ENCODE data around the gene BAZ1A.
A peak's percentile ranks its signal among the peaks of the same experiment; 100 is the strongest.

Gene BAZ1A

DNA sequence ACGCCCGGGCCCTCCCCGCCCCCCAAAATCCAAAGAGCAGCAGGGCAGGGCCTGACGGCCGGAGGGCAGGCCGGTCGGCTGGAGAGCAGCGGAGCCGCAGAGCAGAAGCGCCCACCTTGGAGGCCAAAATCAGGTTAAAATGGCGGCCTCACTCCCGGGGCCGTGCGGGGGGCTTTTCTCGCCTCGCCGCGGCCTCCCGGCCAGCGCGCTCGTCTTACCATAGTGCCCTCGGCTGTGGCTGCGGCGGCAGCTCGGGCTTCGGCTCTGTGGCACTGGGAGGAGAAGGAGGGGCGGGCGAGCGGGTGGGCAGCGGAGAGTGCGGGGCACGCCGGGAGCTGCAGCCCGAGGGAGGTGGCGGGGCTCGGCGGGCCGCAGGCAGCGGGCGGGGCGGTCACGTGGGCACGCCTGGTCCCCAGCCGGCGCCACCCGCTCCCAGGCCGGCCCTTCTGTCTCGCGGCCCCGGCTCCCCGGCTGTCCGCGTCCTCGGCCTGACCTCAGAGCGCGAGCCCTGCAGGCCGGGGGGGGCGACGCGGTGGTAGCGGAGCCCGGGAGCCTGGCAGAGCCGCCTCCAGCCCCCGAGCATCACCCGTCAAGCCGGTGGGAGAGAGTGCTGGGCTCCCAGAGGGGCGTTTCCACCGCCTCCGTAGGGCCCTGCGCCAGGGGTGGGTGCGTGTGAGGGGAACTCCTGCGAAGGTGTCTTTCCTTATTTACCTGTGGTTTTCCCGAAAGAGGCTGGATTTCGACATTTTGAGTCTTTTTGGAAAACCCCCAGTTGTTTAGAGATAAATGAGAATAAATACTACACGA, 160.6 kb downstream of the BAZ1A start, which contains the start of gene CFL2:
TSS of gene CFL2 (minus strand) at position 274 of the 807 bp plus-strand sequence. CDS start at position 221, 53 bp downstream.
- no peak within 1 kb of the TSS for H3K23ac ChIP-seq (ENCODE audit: low read length in 2 of 2)
- H3K79me1 ChIP-seq (replicated peaks; ENCODE audit: low read length, poor library complexity, severe bottlenecking) = no peaks in the 10 kb centered on the region
- H3K9ac ChIP-seq (ENCODE audit: low read length) = peak within 1 kb of the TSS; percentile 98
- H3K4ac ChIP-seq (ENCODE audit: low read depth in 1 of 2, low read length in 2 of 2) = peak within 1 kb of the TSS; percentile 7 to 95
- H2BK12ac ChIP-seq (ENCODE audit: low read length in 2 of 2) = peak within 1 kb of the TSS in 1 of 2 experiments; percentile 21
- H3K9me3 ChIP-seq (ENCODE audit: control insufficient read depth, low read length) = no peaks in the 10 kb centered on the region
- peak within 1 kb of the TSS; percentile 61 for H4K91ac ChIP-seq (ENCODE audit: low read length)
- H3K27ac ChIP-seq (ENCODE audit: low read length, poor library complexity, severe bottlenecking) = peak within 1 kb of the TSS; percentile 89
- H3K4me2 ChIP-seq (ENCODE audit: low read length, poor library complexity, severe bottlenecking) = peak within 1 kb of the TSS; percentile 82
- H2BK5ac ChIP-seq (ENCODE audit: low read depth, low read length, poor library complexity, severe bottlenecking) = peak within 1 kb of the TSS; percentile 39
- H3K18ac ChIP-seq (ENCODE audit: low read depth in 1 of 2, low read length in 2 of 2) = peak within 1 kb of the TSS; percentile 79 to 99
- H2AFZ ChIP-seq (ENCODE audit: low read depth, low read length) = peak within 1 kb of the TSS; percentile 91
- H4K8ac ChIP-seq (ENCODE audit: low read length) = peak within 1 kb of the TSS; percentile 91
- DNase-seq = peak; percentile 81
- H2AK5ac ChIP-seq (ENCODE audit: low read length, severe bottlenecking) = no peak within 1 kb of the TSS
- H3K36me3 ChIP-seq (ENCODE audit: control insufficient read depth in 1 of 2, insufficient read depth in 2 of 2, low read depth in 1 of 2, low read length in 2 of 2) = peaks cover 0 to 25% of the 10 kb centered on the region in 2 experiments
- WGBS = under 1% methylated on average over 37 of the region's 76 CpGs
- H3K4me3 ChIP-seq (ENCODE audit: insufficient read depth in 1 of 2, low read depth in 1 of 2, low read length in 2 of 2) = peak within 1 kb of the TSS; percentile 84 to 88
- peak within 1 kb of the TSS; percentile 84 to 92 for H3K14ac ChIP-seq (ENCODE audit: low read length in 2 of 2)
- H2BK15ac ChIP-seq (ENCODE audit: low read depth, poor library complexity, severe bottlenecking) = no peak within 1 kb of the TSS
- no peaks in the 10 kb centered on the region for H3K27me3 ChIP-seq (ENCODE audit: control insufficient read depth in 1 of 2, insufficient read depth in 1 of 2, low read length in 2 of 2)
- H3K4me1 ChIP-seq (ENCODE audit: control insufficient read depth, insufficient read depth, low read depth, low read length) = peaks cover 1% of the 10 kb centered on the region
- H2BK120ac ChIP-seq (ENCODE audit: low read depth, low read length) = peak within 1 kb of the TSS; percentile 97

DNA sequence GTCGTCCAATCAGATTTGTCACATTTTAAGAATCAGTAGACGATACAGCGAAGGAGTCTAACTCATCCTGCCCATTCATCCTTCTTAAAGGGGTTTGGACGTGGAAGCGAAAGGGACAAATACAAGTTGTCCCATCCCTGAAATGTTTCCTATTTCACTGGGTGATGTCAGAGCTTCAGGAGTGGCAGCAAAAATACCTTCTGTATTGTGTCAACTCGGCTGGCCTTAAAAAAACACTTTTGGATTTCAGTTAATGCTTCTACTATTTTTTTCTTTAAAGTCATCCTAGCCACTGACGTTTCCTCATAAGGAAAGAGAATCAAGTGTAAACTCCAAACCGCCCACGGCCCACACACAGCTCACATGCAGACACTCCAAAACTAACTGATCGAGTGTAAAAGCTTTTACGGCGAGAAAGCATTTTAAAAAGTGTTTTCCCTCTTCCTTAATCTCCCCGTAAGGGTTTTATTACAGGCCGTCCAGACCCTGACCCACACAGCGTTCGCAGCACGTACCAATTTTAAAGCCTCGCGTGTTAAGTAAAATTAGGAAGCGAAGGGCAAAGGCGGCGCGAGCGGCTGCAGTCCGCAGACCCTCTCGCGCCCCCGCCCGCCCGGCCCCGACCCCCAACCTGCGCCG, 161.4 kb downstream of the BAZ1A start:
- H3K79me1 ChIP-seq (replicated peaks; ENCODE audit: low read length, poor library complexity, severe bottlenecking) = no peaks in the 10 kb centered on the region
- DNase-seq = peak; percentile 85
- no peak overlapping the region for H4K8ac ChIP-seq (ENCODE audit: low read length)
- H3K4me1 ChIP-seq (ENCODE audit: control insufficient read depth, insufficient read depth, low read depth, low read length) = no peaks in the 10 kb centered on the region
- H4K91ac ChIP-seq (ENCODE audit: low read length) = no peak overlapping the region
- peak overlapping the region; percentile 98 for H3K9ac ChIP-seq (ENCODE audit: low read length)
- H3K36me3 ChIP-seq (ENCODE audit: control insufficient read depth in 1 of 2, insufficient read depth in 2 of 2, low read depth in 1 of 2, low read length in 2 of 2) = peaks cover 3 to 28% of the 10 kb centered on the region in 2 experiments
- H3K9me3 ChIP-seq (ENCODE audit: control insufficient read depth, low read length) = no peaks in the 10 kb centered on the region
- H3K4me2 ChIP-seq (ENCODE audit: low read length, poor library complexity, severe bottlenecking) = peak overlapping the region; percentile 78
- 0% methylated on average over 22 of the region's 33 CpGs for WGBS
- H3K27me3 ChIP-seq (ENCODE audit: control insufficient read depth in 1 of 2, insufficient read depth in 1 of 2, low read length in 2 of 2) = no peaks in the 10 kb centered on the region
- H2BK120ac ChIP-seq (ENCODE audit: low read depth, low read length) = peak overlapping the region; percentile 97
- no peak overlapping the region for H2BK15ac ChIP-seq (ENCODE audit: low read depth, poor library complexity, severe bottlenecking)
- peak overlapping the region in 1 of 2 experiments; percentile 95 for H3K4ac ChIP-seq (ENCODE audit: low read depth in 1 of 2, low read length in 2 of 2)
- H3K18ac ChIP-seq (ENCODE audit: low read depth in 1 of 2, low read length in 2 of 2) = peak overlapping the region; percentile 79 to 99
- H3K14ac ChIP-seq (ENCODE audit: low read length in 2 of 2) = peak overlapping the region in 1 of 2 experiments; percentile 92
- H3K27ac ChIP-seq (ENCODE audit: low read length, poor library complexity, severe bottlenecking) = peak overlapping the region; percentile 89
- no peak overlapping the region for H2AK5ac ChIP-seq (ENCODE audit: low read length, severe bottlenecking)
- H2BK5ac ChIP-seq (ENCODE audit: low read depth, low read length, poor library complexity, severe bottlenecking) = no peak overlapping the region
- peak overlapping the region; percentile 84 to 88 for H3K4me3 ChIP-seq (ENCODE audit: insufficient read depth in 1 of 2, low read depth in 1 of 2, low read length in 2 of 2)
- H3K23ac ChIP-seq (ENCODE audit: low read length in 2 of 2) = no peak overlapping the region
- no peak overlapping the region for H2AFZ ChIP-seq (ENCODE audit: low read depth, low read length)
- H2BK12ac ChIP-seq (ENCODE audit: low read length in 2 of 2) = no peak overlapping the region

DNA sequence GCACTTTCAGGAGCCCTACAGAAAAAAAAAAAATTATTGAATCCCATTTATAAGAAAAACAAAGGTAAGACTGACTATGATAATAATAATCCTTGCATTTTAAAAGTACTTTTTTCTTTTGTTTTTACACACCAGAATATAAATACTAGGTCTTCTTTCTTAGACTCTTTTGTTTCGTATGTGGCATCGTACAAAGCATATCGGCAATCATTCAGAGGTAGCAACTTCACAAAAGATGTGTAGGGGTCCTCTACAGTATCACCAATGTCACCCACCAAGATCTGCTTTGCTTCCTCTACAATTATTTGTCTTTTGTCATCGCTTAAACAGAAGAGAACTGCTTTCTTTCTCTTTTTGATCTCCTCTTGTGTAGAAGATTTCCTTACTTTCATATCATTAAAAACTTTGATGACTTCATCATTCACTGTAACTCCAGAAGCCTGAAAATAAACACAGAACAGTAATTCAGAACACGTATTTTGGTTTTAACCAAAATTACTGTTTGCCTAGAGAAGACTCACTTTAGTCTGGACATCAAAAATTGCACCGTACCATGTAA, 162.0 kb downstream of the BAZ1A start:
- H3K36me3 ChIP-seq (ENCODE audit: control insufficient read depth in 1 of 2, insufficient read depth in 2 of 2, low read depth in 1 of 2, low read length in 2 of 2) = peaks cover 3 to 28% of the 10 kb centered on the region in 2 experiments
- H3K4me3 ChIP-seq (ENCODE audit: insufficient read depth in 1 of 2, low read depth in 1 of 2, low read length in 2 of 2) = peak overlapping the region in 1 of 2 experiments; percentile 88
- peaks cover 1% of the 10 kb centered on the region for H3K79me1 ChIP-seq (replicated peaks; ENCODE audit: low read length, poor library complexity, severe bottlenecking)
- H3K4ac ChIP-seq (ENCODE audit: low read depth in 1 of 2, low read length in 2 of 2) = no peak overlapping the region
- no peak overlapping the region for H2BK12ac ChIP-seq (ENCODE audit: low read length in 2 of 2)
- H3K9ac ChIP-seq (ENCODE audit: low read length) = peak overlapping the region; percentile 98
- H3K4me2 ChIP-seq (ENCODE audit: low read length, poor library complexity, severe bottlenecking) = peak overlapping the region; percentile 78
- H2BK5ac ChIP-seq (ENCODE audit: low read depth, low read length, poor library complexity, severe bottlenecking) = no peak overlapping the region
- H3K27ac ChIP-seq (ENCODE audit: low read length, poor library complexity, severe bottlenecking) = peak overlapping the region; percentile 89
- WGBS = 71% methylated on average over 6 of the region's 6 CpGs
- no peaks in the 10 kb centered on the region for H3K4me1 ChIP-seq (ENCODE audit: control insufficient read depth, insufficient read depth, low read depth, low read length)
- no peak overlapping the region for H2BK120ac ChIP-seq (ENCODE audit: low read depth, low read length)
- H3K14ac ChIP-seq (ENCODE audit: low read length in 2 of 2) = no peak overlapping the region
- H3K9me3 ChIP-seq (ENCODE audit: control insufficient read depth, low read length) = no peaks in the 10 kb centered on the region
- H2AK5ac ChIP-seq (ENCODE audit: low read length, severe bottlenecking) = no peak overlapping the region
- no peak overlapping the region for H3K18ac ChIP-seq (ENCODE audit: low read depth in 1 of 2, low read length in 2 of 2)
- H4K91ac ChIP-seq (ENCODE audit: low read length) = no peak overlapping the region
- no peak overlapping the region for H2BK15ac ChIP-seq (ENCODE audit: low read depth, poor library complexity, severe bottlenecking)
- DNase-seq = no peak
- H3K23ac ChIP-seq (ENCODE audit: low read length in 2 of 2) = no peak overlapping the region
- no peaks in the 10 kb centered on the region for H3K27me3 ChIP-seq (ENCODE audit: control insufficient read depth in 1 of 2, insufficient read depth in 1 of 2, low read length in 2 of 2)
- H4K8ac ChIP-seq (ENCODE audit: low read length) = no peak overlapping the region
- no peak overlapping the region for H2AFZ ChIP-seq (ENCODE audit: low read depth, low read length)
